GM19023 (cell line): ENCODE data around the gene CEP164.

ENCODE experiments used
- ATAC-seq: cut with Tn5 transposase; IDR thresholded peaks from one replicate; pipeline ENCODE4 v1.9.1; 2021; ENCODE audit warnings: mild to moderate bottlenecking, moderate library complexity; ENCODE audit not compliant: unreplicated experiment

The CEP164 gene

DNA sequence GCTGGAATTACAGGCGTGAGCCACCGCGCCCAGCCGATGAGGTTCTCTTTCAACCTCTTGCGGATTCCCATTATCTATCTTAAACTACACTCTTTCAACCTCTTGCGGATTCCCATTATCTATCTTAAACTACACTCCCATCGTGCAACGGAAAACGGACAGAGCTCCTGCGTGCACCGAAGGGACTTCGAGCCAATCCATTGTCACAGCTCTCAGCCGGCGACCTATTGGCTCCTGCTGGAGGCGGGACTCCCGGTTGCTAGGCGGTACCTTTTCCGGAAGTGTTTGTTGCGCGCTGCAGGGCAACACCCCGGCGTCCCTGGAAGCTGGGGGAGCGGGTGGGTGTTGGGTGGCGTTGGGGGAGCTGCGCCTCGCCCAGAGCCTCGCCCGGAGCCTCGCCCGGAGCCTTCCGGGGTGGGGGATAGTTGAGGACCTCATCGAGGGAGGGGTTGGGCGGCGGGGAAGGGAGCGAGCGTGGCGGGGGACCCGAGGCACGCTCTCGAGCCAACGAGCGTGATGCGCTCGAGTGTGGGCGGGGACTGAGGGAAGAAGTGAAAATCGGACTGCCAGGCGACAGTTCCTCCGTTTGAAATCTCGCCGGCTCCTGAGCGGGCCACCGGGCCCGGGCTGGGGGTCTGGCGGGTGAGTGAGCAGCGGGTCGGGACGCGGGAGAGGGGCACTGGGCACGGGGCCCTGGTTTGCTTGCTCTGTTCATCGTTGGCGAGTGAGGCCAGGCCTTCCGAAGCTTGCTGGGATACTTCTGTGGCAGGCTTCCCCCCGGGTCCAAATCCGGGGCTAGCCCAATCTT lies at the start of gene CEP164:
Gene CEP164 (plus strand): TSS at position 288 of the 808 bp plus-strand sequence. CDS start 10,733 bp downstream, outside the sequence.
- ATAC-seq = peak; percentile 97

DNA sequence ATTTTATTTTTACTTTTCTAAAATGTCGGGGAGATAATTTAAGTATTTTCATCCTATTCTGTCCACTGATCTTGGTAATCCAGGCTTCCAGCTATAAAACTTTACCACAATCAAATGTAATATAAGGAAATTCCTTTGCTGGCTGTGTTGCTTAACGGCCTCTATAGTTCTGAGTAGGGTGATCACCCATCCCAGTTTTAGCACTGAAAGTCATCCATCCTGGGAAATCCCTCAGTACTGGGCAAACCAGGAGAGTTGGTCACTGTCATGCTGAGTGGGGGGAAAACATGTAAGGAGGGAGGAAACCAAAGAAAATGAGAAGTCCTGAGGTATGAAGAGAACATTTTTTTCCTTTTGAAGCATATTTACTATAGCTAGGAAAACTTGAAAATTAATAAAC lies 49.3 kb upstream of the CEP164 start:
- ATAC-seq = no peak

DNA sequence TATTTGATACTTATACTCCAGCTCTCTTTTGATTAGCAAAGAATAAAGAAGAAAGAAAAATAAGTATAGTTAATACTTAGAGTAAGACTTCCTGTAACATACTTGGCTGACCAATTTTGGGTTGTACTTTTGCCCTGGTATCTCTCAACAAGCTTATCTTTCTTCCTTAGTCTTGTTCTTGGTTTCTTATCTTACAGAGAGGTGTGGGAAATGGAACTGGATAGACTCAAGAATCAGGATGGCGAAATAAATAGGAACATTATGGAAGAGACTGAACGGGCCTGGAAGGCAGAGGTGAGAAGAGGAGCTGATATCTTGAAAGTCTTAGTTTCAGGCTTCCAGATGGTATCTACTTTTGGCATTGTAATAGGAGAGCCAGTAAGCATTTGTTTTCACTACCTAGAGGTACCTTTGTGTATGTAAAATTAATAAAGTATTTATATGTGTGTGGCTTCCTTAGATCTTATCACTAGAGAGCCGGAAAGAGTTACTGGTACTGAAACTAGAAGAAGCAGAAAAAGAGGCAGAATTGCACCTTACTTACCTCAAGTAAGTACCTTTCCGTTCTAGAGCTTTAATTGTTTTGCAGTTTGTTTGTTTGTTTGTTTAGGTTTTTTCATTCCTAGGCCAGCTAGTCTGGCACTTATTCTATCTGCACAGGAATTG lies 47.8 kb upstream of the CEP164 start:
- ATAC-seq = no peak

- ATAC-seq = no peak
These were observed 46.5 kb upstream of the CEP164 start for GRCh38 chr11:117281159-117281558.

- ATAC-seq = no peak
These were observed 45.8 kb upstream of the CEP164 start for GRCh38 chr11:117281869-117282268.

- no peak for ATAC-seq
These were observed 44.7 kb upstream of the CEP164 start for GRCh38 chr11:117282956-117283355.

DNA sequence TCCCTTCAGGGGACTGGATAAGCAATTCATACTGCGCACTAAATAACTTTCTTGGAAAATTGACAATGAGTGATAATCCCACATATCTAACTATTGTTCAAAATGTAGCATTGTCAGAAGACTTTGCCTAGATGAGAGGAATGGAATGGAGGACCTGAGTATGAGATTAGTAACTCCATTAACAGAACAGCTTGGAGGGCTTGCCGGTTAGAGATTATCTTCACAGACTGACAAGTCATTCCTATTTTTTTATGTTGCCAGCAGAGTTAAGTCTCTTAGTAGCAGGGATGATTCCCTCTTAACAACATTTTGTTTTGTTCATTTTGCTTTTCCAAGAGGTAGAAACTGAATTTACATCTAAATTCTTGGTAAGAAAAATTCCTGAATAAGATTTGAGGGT lies 43.6 kb upstream of the CEP164 start:
- ATAC-seq = no peak

DNA sequence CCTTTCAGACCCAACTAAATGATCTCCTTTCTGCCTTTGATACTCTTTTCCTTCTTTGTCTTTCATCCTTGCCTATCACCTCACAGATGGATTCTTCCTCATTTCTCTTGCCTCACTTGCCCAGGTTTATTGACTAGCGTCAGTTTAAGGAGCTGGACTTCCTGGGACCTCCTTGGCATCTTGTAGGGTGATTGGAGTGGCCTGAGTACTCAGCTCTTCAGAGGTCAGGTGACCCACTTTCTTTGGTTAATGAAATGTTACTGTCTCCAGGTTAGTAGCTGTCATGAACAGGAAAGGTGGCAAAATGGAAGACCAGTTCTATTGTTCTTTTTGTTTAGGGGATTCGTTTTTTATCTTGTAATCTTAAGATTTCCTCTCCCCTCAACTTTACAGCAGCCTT lies 41.1 kb upstream of the CEP164 start:
- no peak for ATAC-seq

DNA sequence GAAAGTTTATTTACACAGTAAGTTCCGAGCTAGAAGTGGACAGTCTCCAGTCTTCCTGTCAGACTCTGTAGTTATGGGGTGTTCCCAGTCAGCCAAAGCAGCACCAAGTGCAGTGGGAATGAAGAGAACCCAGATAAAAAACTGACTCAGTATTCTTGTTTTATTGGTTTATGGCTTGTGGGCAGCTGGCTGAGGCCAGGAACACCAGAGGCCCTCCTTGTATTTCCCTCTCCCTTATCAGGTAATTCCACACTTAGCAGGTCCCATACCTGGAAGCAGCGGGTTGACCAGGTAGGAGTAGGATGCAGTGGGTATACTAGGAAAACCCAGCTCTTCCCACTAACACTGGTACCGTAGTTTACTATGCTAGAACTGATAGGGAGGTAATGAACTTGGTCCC lies 40.0 kb upstream of the CEP164 start:
- no peak for ATAC-seq

- no peak for ATAC-seq
These were observed 37.9 kb upstream of the CEP164 start for GRCh38 chr11:117289795-117290194.

- ATAC-seq = no peak
These were observed 36.8 kb upstream of the CEP164 start, which contains the start of gene BACE1-AS for GRCh38 chr11:117290809-117291396. Gene BACE1-AS, plus strand, starts transcription at chr11:117291346.

DNA sequence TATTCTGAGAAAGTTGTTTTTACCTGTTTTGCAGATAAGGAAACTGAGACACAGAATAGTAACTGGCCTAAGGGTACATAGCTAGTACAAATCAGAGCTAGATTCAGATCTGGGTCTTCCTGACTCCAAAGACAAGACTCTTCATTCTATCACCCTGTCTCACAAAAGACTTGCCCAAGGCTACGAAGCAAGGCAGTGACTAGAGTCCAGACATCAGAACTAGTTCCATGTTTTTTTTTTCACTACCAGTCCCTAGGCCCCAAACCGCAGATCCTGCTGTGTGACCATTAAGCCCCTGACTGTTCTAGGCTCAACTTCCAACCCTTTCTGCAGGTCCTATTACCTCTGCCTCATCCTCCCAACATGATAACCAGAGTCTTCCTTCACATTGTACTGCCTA lies 35.0 kb upstream of the CEP164 start:
- ATAC-seq = no peak

DNA sequence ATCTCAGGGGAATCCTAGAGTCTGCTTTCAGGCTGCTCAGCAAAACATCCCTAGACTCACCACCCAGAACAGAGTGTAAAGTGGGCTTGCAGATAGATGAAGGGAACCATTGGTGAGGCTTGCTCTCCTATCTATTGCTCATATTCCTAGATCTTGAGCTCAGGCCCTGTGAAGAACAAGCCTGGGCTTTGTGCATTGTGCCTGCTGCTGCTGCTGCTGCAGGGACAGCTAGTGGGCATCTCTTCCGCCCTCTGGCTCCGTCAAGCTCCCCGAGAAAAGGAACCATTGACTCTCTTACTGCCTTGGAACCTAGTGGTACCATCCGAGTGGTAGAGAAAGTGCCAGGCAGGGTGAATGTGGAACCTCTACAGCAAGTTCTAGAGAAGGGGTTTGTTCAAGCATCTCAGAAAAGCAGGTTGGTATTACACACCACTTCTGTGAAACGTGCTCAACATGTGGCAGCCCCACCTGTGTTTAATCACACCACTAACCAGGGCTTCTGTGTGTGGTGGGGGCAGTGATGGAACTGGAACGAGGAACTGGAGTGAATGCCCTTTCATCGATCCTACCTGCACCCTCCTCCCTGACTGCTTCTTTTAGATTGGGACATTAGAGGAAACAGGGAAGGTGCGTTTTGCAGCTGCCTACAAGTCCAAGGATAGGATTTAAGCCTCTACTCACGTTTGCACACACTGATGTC lies 32.1 kb upstream of the CEP164 start:
- ATAC-seq = no peak

DNA sequence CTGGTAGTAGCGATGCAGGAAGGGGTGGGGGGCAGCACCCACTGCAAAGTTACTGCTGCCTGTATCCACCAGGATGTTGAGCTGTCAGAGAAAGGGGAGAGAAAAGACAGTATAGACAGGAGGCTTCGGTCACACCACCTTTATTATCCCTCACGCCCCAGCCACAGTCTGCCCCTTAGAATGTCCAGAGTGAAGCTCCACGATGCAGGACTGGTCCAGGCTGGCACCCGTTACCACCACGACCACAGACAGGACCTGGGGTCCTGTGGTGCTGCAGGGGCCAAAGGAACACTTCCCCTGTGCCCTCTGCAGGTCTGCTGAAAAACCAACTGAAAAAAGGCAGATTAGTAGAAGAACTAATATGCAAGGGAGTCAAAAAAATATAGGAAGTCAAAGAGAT lies 30.8 kb upstream of the CEP164 start:
- no peak for ATAC-seq

DNA sequence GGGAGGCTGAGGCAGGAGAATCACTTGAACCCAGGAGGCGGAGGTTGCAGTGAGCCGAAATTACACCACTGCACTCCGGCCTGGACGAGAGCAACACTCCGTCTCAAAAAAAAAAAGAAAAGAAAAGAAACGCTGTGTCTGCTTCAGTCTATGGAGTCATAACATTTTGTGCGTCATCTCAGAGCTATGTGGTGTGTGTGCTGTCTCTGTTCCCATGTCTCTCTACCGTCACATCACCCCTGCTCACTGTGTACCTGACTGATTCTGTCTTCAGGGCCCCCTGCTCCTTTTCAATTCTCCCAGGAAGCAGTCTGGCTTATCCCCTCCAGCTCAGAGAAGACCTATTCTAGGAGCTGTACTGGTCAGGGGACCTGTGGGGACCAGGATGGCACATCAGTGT lies 29.5 kb upstream of the CEP164 start:
- no peak for ATAC-seq

DNA sequence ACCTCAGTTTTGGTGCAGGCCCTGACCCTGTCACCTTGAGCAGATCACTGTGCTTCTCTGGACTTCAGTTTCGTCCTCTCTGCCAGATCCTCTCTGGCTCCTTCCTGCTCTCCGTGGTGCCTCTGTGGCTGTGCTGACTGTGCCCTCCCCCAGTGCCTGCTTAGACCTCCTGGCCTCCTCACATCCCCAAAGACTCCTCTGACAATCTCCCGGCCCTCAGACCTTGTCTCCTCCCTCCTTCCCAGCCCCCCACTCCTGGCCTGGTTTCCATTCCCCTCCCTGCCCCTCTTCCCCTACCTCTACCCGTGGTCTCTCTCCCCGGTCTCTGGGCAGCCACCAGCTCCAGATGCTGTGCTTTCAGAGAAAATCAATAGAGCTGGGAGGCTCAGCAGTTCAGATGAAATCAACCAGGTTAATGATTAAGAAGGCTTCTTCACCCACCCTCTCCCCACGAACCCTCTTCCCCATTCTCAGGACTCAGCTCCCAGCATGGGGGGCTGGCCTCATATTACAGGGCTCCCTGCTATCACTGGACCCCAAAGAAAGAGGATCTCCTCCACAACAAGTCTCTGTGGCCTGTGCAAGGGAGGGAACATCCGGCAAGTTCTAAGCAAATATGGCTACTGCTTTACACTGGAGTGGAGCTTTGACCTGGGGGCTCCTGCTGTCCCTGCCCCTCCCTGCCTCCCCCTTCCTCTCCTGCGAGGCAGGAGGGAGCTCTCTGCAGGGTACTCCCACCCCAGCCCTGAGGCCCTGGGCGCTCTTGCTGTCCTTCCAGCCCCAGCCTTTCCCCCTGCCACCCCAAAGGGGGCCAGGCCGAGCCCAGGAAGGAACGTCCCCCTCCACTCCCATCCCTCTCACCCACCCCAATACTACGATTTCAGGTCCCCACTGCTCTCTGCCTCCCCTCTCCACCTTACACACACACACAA lies 28.0 kb upstream of the CEP164 start:
- no peak for ATAC-seq

GRCh38 chr11:117300283-117300663 lies 27.4 kb upstream of the CEP164 start:
- no peak for ATAC-seq

GRCh38 chr11:117300773-117301172 lies 26.9 kb upstream of the CEP164 start:
- no peak for ATAC-seq

DNA sequence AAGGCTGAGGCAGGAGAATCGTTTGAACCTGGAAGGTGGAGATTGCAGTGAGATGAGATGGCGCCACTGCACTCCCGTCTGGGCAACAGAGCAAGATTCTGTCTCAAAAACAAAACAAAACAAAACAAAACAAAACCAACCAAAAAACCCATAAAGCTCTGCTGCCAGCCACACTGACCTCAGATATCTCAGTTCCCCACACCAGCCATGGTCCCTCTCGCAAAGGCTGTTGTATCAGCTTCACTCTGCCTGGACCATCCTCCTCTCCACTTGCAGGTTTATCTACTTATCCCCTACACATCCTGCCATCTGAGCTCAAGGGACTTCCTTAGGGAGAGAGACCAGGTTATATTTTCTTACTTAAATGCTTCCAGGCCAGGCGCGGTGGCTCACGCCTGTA lies 25.4 kb upstream of the CEP164 start:
- ATAC-seq = no peak

DNA sequence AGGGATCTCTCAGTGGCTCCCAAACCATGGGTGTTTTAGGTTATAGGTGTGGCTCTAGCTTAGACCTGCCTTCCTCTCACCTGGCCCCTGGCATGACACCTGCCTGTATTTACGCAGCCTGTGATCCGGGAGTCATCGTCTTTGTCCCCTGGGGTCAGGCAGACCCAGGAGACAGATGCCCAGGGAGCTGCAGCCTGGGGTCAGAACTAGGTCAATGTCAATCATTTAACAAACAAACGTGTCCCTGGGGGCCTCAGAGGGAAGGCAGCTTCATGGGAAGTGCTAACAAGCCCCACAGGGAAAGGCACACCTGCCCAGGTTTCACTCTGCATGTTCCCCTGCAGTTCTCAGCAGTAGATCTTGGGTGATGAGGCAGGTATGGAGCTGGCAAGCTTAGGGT lies 24.6 kb upstream of the CEP164 start:
- no peak for ATAC-seq
